Measurements from ENCODE around the gene OCA2. TPM values are rescaled to one million over a fixed set of nuclear protein-coding genes. Genes with fewer than 3 reads are reported as not detected.

The OCA2 gene
- total RNA-seq, 1 donor from 2014 or later = 0.79 TPM

- TF ChIP-seq CTCF (IDR thresholded peaks at IDR 0.05; ENCODE audit: unreplicated experiment) = no peak
- no peak for DNase-seq (ENCODE audit: low spot score, unreplicated experiment)
- Mint-ChIP-seq H3K27me3 (peaks cover 50% of the 10 kb centered on the region), H3K4me1 (ENCODE audit: low read depth) (peaks cover 2% of the 10 kb centered on the region), H3K9me3 (ENCODE audit: low read depth) (no peaks in the 10 kb centered on the region), H3K4me3 (ENCODE audit: low read depth) (no peak overlapping the region), H3K27ac (no peak overlapping the region), H3K36me3 (ENCODE audit: insufficient read depth) (no peaks in the 10 kb centered on the region)
Observed at GRCh38 chr15:27844018-27844666, 255.0 kb downstream of the OCA2 start.

- Mint-ChIP-seq H3K27ac (no peak overlapping the region), H3K4me1 (ENCODE audit: low read depth) (peaks cover 6% of the 10 kb centered on the region), H3K27me3 (peaks cover 54% of the 10 kb centered on the region), H3K9me3 (ENCODE audit: low read depth) (no peaks in the 10 kb centered on the region), H3K4me3 (ENCODE audit: low read depth) (no peak overlapping the region), H3K36me3 (ENCODE audit: insufficient read depth) (no peaks in the 10 kb centered on the region)
- DNase-seq (ENCODE audit: low spot score, unreplicated experiment) = no peak
- TF ChIP-seq CTCF (IDR thresholded peaks at IDR 0.05; ENCODE audit: unreplicated experiment) = no peak
Observed at GRCh38 chr15:27843146-27843545, 256.0 kb downstream of the OCA2 start.

GRCh38 chr15:27842526-27842925 is 256.6 kb downstream of the OCA2 start:
- H3K4me3 Mint-ChIP-seq (ENCODE audit: low read depth) = no peak overlapping the region
- no peak for DNase-seq (ENCODE audit: low spot score, unreplicated experiment)
- peaks cover 6% of the 10 kb centered on the region for H3K4me1 Mint-ChIP-seq (ENCODE audit: low read depth)
- TF ChIP-seq CTCF (IDR thresholded peaks at IDR 0.05; ENCODE audit: unreplicated experiment) = no peak
- no peaks in the 10 kb centered on the region for H3K9me3 Mint-ChIP-seq (ENCODE audit: low read depth)
- peaks cover 57% of the 10 kb centered on the region for H3K27me3 Mint-ChIP-seq
- no peak overlapping the region for H3K27ac Mint-ChIP-seq
- H3K36me3 Mint-ChIP-seq (ENCODE audit: insufficient read depth) = no peaks in the 10 kb centered on the region

GRCh38 chr15:27835233-27835939 is 263.7 kb downstream of the OCA2 start:
- DNase-seq (ENCODE audit: low spot score, unreplicated experiment) = no peak
- Mint-ChIP-seq H3K27me3 (peaks cover 25% of the 10 kb centered on the region), H3K36me3 (ENCODE audit: insufficient read depth) (no peaks in the 10 kb centered on the region), H3K27ac (no peak overlapping the region), H3K9me3 (ENCODE audit: low read depth) (no peaks in the 10 kb centered on the region), H3K4me3 (ENCODE audit: low read depth) (no peak overlapping the region), H3K4me1 (ENCODE audit: low read depth) (peaks cover 12% of the 10 kb centered on the region)
- no peak for TF ChIP-seq CTCF (IDR thresholded peaks at IDR 0.05; ENCODE audit: unreplicated experiment)

- Mint-ChIP-seq H3K27me3 (peaks cover 23% of the 10 kb centered on the region), H3K4me1 (ENCODE audit: low read depth) (peaks cover 12% of the 10 kb centered on the region), H3K4me3 (ENCODE audit: low read depth) (no peak overlapping the region), H3K9me3 (ENCODE audit: low read depth) (no peaks in the 10 kb centered on the region), H3K36me3 (ENCODE audit: insufficient read depth) (no peaks in the 10 kb centered on the region), H3K27ac (no peak overlapping the region)
- TF ChIP-seq CTCF (IDR thresholded peaks at IDR 0.05; ENCODE audit: unreplicated experiment) = no peak
- no peak for DNase-seq (ENCODE audit: low spot score, unreplicated experiment)
Observed at GRCh38 chr15:27834684-27835083, 264.4 kb downstream of the OCA2 start.
